Upper lobe of left lung (tissue), 4 donors: ENCODE results near the gene ST13.

Experiments
- POLR2AphosphoS5 ChIP-seq, 2 donors: sonication (generic); formaldehyde crosslinking; IDR thresholded peaks; one replicate each; pipeline ENCODE4 v1.5.1; 2017; ENCODE audit warnings: antibody characterized with exemption in 2 of 2
- TF ChIP-seq, protein P1 (sequence below), 6 experiments: fragments of 450-650 bp in 4 of 6; fragments of 200-600 bp in 2 of 6; sonication (generic) in 2 of 6; IDR thresholded peaks; one replicate each; pipeline ENCODE4 v1.5.1; 2016 to 2019; ENCODE audit warnings: antibody characterized with exemption in 6 of 6

DNA sequence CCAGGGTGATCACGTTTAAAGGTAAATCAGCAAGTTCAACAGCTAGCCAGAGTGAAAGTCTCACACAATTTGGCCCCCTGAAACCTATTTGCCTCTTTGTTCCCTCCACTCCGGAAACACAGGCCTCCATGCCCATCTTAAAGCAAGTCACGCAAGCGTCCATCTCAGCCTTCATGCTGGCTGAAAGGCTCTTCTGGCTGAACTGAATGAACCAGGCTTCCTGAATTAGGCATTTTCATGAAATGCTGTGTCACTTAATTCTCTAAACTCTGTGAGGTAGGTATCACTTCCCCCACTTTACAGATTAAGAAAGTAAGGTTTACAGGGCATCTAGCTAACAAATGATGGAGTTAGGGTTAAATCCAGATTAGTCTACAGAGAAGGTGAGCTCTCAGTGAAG is 38.7 kb downstream of the ST13 start:
- no peak for TF ChIP-seq POLR2AphosphoS5 (IDR thresholded peaks at IDR 0.05)
- TF ChIP-seq, protein P1, sequence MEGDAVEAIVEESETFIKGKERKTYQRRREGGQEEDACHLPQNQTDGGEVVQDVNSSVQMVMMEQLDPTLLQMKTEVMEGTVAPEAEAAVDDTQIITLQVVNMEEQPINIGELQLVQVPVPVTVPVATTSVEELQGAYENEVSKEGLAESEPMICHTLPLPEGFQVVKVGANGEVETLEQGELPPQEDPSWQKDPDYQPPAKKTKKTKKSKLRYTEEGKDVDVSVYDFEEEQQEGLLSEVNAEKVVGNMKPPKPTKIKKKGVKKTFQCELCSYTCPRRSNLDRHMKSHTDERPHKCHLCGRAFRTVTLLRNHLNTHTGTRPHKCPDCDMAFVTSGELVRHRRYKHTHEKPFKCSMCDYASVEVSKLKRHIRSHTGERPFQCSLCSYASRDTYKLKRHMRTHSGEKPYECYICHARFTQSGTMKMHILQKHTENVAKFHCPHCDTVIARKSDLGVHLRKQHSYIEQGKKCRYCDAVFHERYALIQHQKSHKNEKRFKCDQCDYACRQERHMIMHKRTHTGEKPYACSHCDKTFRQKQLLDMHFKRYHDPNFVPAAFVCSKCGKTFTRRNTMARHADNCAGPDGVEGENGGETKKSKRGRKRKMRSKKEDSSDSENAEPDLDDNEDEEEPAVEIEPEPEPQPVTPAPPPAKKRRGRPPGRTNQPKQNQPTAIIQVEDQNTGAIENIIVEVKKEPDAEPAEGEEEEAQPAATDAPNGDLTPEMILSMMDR (IDR thresholded peaks at IDR 0.05): no peak
